ENCODE data around the gene NLRP10.

NLRP10 gene

GRCh38 chr11:7965386-7965785 is at the start of gene NLRP10:
Gene NLRP10, minus strand, starts transcription at chr11:7965447. Its CDS starts 1,952 bp downstream, at chr11:7963495.
- Histone ChIP-seq H3K9ac (ENCODE audit: low read depth in 1 of 2, low read length in 2 of 2) (no peak within 1 kb of the TSS), H3K27ac (ENCODE audit: low read depth, low read length) (no peak within 1 kb of the TSS), H3K4me1 (ENCODE audit: control insufficient read depth in 1 of 2, insufficient read depth in 2 of 2, low read length in 2 of 2) (no peaks in the 10 kb centered on the region), H3K4me3 (ENCODE audit: low read depth in 1 of 2, low read length in 2 of 2) (no peak within 1 kb of the TSS), H3K27me3 (ENCODE audit: control insufficient read depth in 1 of 2, insufficient read depth in 2 of 2, low read length in 2 of 2) (no peaks in the 10 kb centered on the region), H3K9me3 (ENCODE audit: control insufficient read depth in 1 of 2, low read length in 2 of 2) (no peaks in the 10 kb centered on the region), H3K36me3 (ENCODE audit: control insufficient read depth in 1 of 2, insufficient read depth in 2 of 2, low read length in 2 of 2) (no peaks in the 10 kb centered on the region)

- Histone ChIP-seq H3K27me3 (ENCODE audit: control insufficient read depth in 1 of 2, insufficient read depth in 2 of 2, low read length in 2 of 2) (peaks cover 20 to 30% of the 10 kb centered on the region in 2 donors), H3K27ac (ENCODE audit: low read depth, low read length) (no peak overlapping the region), H3K4me3 (ENCODE audit: low read depth in 1 of 2, low read length in 2 of 2) (no peak overlapping the region), H3K9ac (ENCODE audit: low read depth in 1 of 2, low read length in 2 of 2) (no peak overlapping the region), H3K9me3 (ENCODE audit: control insufficient read depth in 1 of 2, low read length in 2 of 2) (no peaks in the 10 kb centered on the region), H3K36me3 (ENCODE audit: control insufficient read depth in 1 of 2, insufficient read depth in 2 of 2, low read length in 2 of 2) (no peaks in the 10 kb centered on the region), H3K4me1 (ENCODE audit: control insufficient read depth in 1 of 2, insufficient read depth in 2 of 2, low read length in 2 of 2) (no peaks in the 10 kb centered on the region)
These were observed 48.6 kb upstream of the NLRP10 start for GRCh38 chr11:8013833-8014232.

- Histone ChIP-seq H3K36me3 (ENCODE audit: control insufficient read depth in 1 of 2, insufficient read depth in 2 of 2, low read length in 2 of 2) (no peaks in the 10 kb centered on the region), H3K9ac (ENCODE audit: low read depth in 1 of 2, low read length in 2 of 2) (no peak overlapping the region), H3K27me3 (ENCODE audit: control insufficient read depth in 1 of 2, insufficient read depth in 2 of 2, low read length in 2 of 2) (peaks cover 9 to 13% of the 10 kb centered on the region in 2 donors), H3K27ac (ENCODE audit: low read depth, low read length) (no peak overlapping the region), H3K4me1 (ENCODE audit: control insufficient read depth in 1 of 2, insufficient read depth in 2 of 2, low read length in 2 of 2) (no peaks in the 10 kb centered on the region), H3K9me3 (ENCODE audit: control insufficient read depth in 1 of 2, low read length in 2 of 2) (no peaks in the 10 kb centered on the region), H3K4me3 (ENCODE audit: low read depth in 1 of 2, low read length in 2 of 2) (no peak overlapping the region)
These were observed 46.8 kb upstream of the NLRP10 start for GRCh38 chr11:8011981-8012444.

GRCh38 chr11:8011371-8011770 is 46.1 kb upstream of the NLRP10 start:
- Histone ChIP-seq H3K9ac (ENCODE audit: low read depth in 1 of 2, low read length in 2 of 2) (no peak overlapping the region), H3K4me3 (ENCODE audit: low read depth in 1 of 2, low read length in 2 of 2) (no peak overlapping the region), H3K27ac (ENCODE audit: low read depth, low read length) (no peak overlapping the region), H3K36me3 (ENCODE audit: control insufficient read depth in 1 of 2, insufficient read depth in 2 of 2, low read length in 2 of 2) (no peaks in the 10 kb centered on the region), H3K4me1 (ENCODE audit: control insufficient read depth in 1 of 2, insufficient read depth in 2 of 2, low read length in 2 of 2) (no peaks in the 10 kb centered on the region), H3K27me3 (ENCODE audit: control insufficient read depth in 1 of 2, insufficient read depth in 2 of 2, low read length in 2 of 2) (peaks cover 3 to 7% of the 10 kb centered on the region in 2 donors), H3K9me3 (ENCODE audit: control insufficient read depth in 1 of 2, low read length in 2 of 2) (no peaks in the 10 kb centered on the region)

- Histone ChIP-seq H3K36me3 (ENCODE audit: control insufficient read depth in 1 of 2, insufficient read depth in 2 of 2, low read length in 2 of 2) (no peaks in the 10 kb centered on the region), H3K27me3 (ENCODE audit: control insufficient read depth in 1 of 2, insufficient read depth in 2 of 2, low read length in 2 of 2) (no peaks in the 10 kb centered on the region), H3K4me1 (ENCODE audit: control insufficient read depth in 1 of 2, insufficient read depth in 2 of 2, low read length in 2 of 2) (no peaks in the 10 kb centered on the region), H3K9ac (ENCODE audit: low read depth in 1 of 2, low read length in 2 of 2) (no peak overlapping the region), H3K4me3 (ENCODE audit: low read depth in 1 of 2, low read length in 2 of 2) (no peak overlapping the region), H3K27ac (ENCODE audit: low read depth, low read length) (no peak overlapping the region), H3K9me3 (ENCODE audit: control insufficient read depth in 1 of 2, low read length in 2 of 2) (no peaks in the 10 kb centered on the region)
These were observed 44.6 kb upstream of the NLRP10 start for GRCh38 chr11:8009856-8010255.

- Histone ChIP-seq H3K4me3 (ENCODE audit: low read depth in 1 of 2, low read length in 2 of 2) (no peak overlapping the region), H3K4me1 (ENCODE audit: control insufficient read depth in 1 of 2, insufficient read depth in 2 of 2, low read length in 2 of 2) (no peaks in the 10 kb centered on the region), H3K36me3 (ENCODE audit: control insufficient read depth in 1 of 2, insufficient read depth in 2 of 2, low read length in 2 of 2) (no peaks in the 10 kb centered on the region), H3K27ac (ENCODE audit: low read depth, low read length) (no peak overlapping the region), H3K9ac (ENCODE audit: low read depth in 1 of 2, low read length in 2 of 2) (no peak overlapping the region), H3K9me3 (ENCODE audit: control insufficient read depth in 1 of 2, low read length in 2 of 2) (no peaks in the 10 kb centered on the region), H3K27me3 (ENCODE audit: control insufficient read depth in 1 of 2, insufficient read depth in 2 of 2, low read length in 2 of 2) (no peaks in the 10 kb centered on the region)
These were observed 43.0 kb upstream of the NLRP10 start for GRCh38 chr11:8008212-8008611.

- H3K27me3 ChIP-seq (ENCODE audit: control insufficient read depth in 1 of 2, insufficient read depth in 2 of 2, low read length in 2 of 2): no peaks in the 10 kb centered on the region
These were observed 41.2 kb upstream of the NLRP10 start for GRCh38 chr11:8006349-8006977.

GRCh38 chr11:8005556-8005955 is 40.3 kb upstream of the NLRP10 start:
- no peaks in the 10 kb centered on the region for H3K4me1 ChIP-seq (ENCODE audit: control insufficient read depth in 1 of 2, insufficient read depth in 2 of 2, low read length in 2 of 2)
- no peaks in the 10 kb centered on the region for H3K27me3 ChIP-seq (ENCODE audit: control insufficient read depth in 1 of 2, insufficient read depth in 2 of 2, low read length in 2 of 2)
- no peak overlapping the region for H3K9ac ChIP-seq (ENCODE audit: low read depth in 1 of 2, low read length in 2 of 2)
- no peaks in the 10 kb centered on the region for H3K9me3 ChIP-seq (ENCODE audit: control insufficient read depth in 1 of 2, low read length in 2 of 2)
- no peak overlapping the region for H3K4me3 ChIP-seq (ENCODE audit: low read depth in 1 of 2, low read length in 2 of 2)
- H3K36me3 ChIP-seq (ENCODE audit: control insufficient read depth in 1 of 2, insufficient read depth in 2 of 2, low read length in 2 of 2): peaks cover 0 to under 1% of the 10 kb centered on the region in 2 donors
- no peak overlapping the region for H3K27ac ChIP-seq (ENCODE audit: low read depth, low read length)

More at GRCh38 chr11:8006349-8006977, 41.2 kb upstream of the NLRP10 start:
- Histone ChIP-seq H3K27ac (ENCODE audit: low read depth, low read length) (no peak overlapping the region), H3K9ac (ENCODE audit: low read depth in 1 of 2, low read length in 2 of 2) (no peak overlapping the region), H3K9me3 (ENCODE audit: control insufficient read depth in 1 of 2, low read length in 2 of 2) (no peaks in the 10 kb centered on the region), H3K4me1 (ENCODE audit: control insufficient read depth in 1 of 2, insufficient read depth in 2 of 2, low read length in 2 of 2) (no peaks in the 10 kb centered on the region), H3K4me3 (ENCODE audit: low read depth in 1 of 2, low read length in 2 of 2) (no peak overlapping the region), H3K36me3 (ENCODE audit: control insufficient read depth in 1 of 2, insufficient read depth in 2 of 2, low read length in 2 of 2) (no peaks in the 10 kb centered on the region)

GRCh38 chr11:8004008-8004407 is 38.8 kb upstream of the NLRP10 start:
- Histone ChIP-seq H3K9ac (ENCODE audit: low read depth in 1 of 2, low read length in 2 of 2) (no peak overlapping the region), H3K4me1 (ENCODE audit: control insufficient read depth in 1 of 2, insufficient read depth in 2 of 2, low read length in 2 of 2) (no peaks in the 10 kb centered on the region), H3K36me3 (ENCODE audit: control insufficient read depth in 1 of 2, insufficient read depth in 2 of 2, low read length in 2 of 2) (peaks cover 0 to 7% of the 10 kb centered on the region in 2 donors)

GRCh38 chr11:8003187-8003586 is 37.9 kb upstream of the NLRP10 start:
- Histone ChIP-seq H3K4me3 (ENCODE audit: low read depth in 1 of 2, low read length in 2 of 2) (no peak overlapping the region), H3K27ac (ENCODE audit: low read depth, low read length) (no peak overlapping the region), H3K4me1 (ENCODE audit: control insufficient read depth in 1 of 2, insufficient read depth in 2 of 2, low read length in 2 of 2) (no peaks in the 10 kb centered on the region), H3K9me3 (ENCODE audit: control insufficient read depth in 1 of 2, low read length in 2 of 2) (no peaks in the 10 kb centered on the region), H3K27me3 (ENCODE audit: control insufficient read depth in 1 of 2, insufficient read depth in 2 of 2, low read length in 2 of 2) (no peaks in the 10 kb centered on the region), H3K36me3 (ENCODE audit: control insufficient read depth in 1 of 2, insufficient read depth in 2 of 2, low read length in 2 of 2) (peaks cover 0 to 16% of the 10 kb centered on the region in 2 donors), H3K9ac (ENCODE audit: low read depth in 1 of 2, low read length in 2 of 2) (no peak overlapping the region)

More at GRCh38 chr11:8004008-8004407, 38.8 kb upstream of the NLRP10 start:
- no peak overlapping the region for H3K4me3 ChIP-seq (ENCODE audit: low read depth in 1 of 2, low read length in 2 of 2)
- no peaks in the 10 kb centered on the region for H3K9me3 ChIP-seq (ENCODE audit: control insufficient read depth in 1 of 2, low read length in 2 of 2)
- H3K27me3 ChIP-seq (ENCODE audit: control insufficient read depth in 1 of 2, insufficient read depth in 2 of 2, low read length in 2 of 2): no peaks in the 10 kb centered on the region
- H3K27ac ChIP-seq (ENCODE audit: low read depth, low read length): no peak overlapping the region
